D341Med (cell line): ENCODE data around the gene MCM3.

Source experiments
- DNase-seq: peaks from one replicate; pipeline ENCODE4 v3.0.0; 2012; ENCODE audit warnings: low spot score

The MCM3 gene

DNA sequence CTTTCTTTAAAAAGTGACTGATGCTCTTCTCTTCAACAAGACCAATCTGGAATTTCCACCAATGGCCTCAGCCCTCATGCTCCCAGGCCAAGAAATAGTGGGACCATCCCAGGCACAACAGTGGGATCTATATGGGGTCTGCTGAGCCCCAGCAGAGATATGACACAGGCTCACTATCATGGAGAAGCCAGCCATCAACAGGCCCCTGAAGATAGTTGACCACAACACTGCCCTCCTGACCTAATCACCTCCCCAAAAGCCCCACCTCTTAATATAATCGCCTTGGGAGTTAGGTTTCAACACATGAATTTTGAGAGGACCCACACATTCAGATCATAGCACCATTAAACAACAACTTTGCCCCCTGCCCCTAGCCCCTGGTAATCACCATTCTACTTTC, 16.8 kb upstream of the MCM3 start:
- no peak for DNase-seq

GRCh38 chr6:52300489-52300931, 16.0 kb upstream of the MCM3 start:
- no peak for DNase-seq

GRCh38 chr6:52299653-52300052, 15.1 kb upstream of the MCM3 start:
- no peak for DNase-seq

DNA sequence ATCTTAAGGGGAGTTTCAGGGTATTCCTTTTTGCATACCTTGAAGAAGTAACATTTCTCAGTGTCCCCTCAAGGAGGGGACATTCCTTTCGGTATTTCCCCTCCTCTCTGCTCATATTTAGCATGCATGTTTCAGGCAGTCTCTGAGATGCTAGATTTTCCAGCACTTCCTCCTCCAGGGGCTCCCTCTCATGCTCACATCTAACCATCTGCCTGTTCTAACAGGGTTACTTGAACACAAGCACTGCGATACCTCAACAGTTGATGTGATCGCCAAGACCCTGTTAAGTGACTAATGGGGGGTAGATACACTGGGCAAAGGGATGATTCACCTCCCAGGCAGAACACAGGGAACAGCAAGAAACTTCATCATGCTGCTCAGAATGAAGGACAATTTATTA, 12.9 kb upstream of the MCM3 start:
- DNase-seq, result no peak

DNA sequence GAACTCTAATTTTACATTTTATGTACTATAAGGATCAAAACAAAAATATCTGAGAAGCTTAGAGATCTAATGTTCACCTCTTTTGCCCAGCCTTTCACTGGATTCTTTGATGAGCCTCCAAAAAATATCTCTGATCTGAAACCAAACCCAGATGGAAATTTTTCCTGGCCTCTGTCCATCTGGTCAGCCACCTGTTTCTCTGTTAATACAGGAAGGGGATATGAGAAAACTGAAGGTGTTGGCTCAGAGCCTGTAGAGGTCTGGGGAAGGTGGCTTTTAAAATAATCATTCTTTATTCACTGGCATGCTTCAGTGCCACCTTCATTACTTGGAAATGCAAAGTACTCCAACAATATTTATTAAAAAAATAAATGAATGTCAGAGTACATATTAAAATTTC, 8.5 kb upstream of the MCM3 start:
- no peak for DNase-seq

GRCh38 chr6:52288841-52289240, 4.3 kb upstream of the MCM3 start:
- DNase-seq, result no peak

DNA sequence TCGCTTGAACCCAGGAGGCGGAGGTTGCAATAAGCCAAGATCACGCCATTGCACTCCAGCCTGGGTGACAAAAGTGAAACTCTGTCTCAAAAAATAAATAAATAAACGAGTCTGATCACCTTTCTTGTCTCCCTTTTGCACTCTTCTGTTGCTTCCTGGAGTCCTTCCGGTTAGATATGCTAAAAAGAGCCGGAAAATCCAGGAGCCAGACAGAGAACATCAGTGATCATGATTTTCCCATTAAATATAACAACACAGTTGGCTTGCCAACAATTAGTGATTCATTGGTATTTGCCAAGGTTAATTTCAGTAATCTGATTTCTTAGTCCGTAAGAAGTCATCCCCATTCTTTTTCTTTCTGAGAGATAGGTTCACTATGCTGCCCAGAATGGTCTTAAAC, 3.7 kb upstream of the MCM3 start:
- DNase-seq, result no peak

- DNase-seq, result peak; percentile 57
Measured at GRCh38 chr6:52286798-52287432, 2.4 kb upstream of the MCM3 start.

DNA sequence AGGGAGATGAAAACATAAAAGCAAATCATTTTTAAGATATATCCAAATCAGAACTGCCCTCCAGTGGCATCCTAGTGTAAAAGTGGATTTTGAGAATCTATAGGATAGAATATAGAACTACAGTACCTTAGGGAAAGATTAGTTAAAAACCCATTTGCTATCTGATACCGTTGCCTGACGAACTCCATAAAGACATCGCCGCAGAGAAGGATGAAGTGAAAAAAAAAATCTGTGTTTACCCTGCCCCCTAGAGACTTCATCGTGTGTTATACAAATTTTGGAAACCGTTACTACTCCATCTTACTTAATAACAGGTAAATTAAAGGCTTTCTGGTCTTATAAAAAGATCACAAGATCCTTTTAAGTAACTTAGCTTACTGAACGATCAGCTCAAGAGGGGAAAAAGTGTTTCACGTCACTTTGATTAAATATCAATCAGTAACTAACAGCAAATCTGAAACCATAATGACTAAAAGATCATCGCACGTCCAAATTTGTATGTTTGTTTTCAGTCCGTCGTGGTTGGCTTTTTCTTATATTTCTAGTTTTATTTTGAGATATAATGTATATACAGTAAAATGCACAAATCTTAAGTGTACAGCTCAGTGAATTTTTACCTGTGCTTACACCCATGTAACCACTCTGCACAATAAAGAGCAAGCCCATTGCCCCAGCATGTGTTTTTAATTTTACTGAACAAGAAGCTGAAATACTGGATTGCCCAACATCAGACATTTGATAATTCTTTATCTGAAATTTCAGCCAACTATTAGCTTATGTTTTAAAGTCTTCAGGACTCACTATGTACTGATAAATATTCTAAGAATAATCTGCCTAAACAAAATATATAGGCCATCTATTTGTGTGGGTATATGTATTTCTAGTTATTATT, 881 bp upstream of the MCM3 start:
- no peak for DNase-seq

DNA sequence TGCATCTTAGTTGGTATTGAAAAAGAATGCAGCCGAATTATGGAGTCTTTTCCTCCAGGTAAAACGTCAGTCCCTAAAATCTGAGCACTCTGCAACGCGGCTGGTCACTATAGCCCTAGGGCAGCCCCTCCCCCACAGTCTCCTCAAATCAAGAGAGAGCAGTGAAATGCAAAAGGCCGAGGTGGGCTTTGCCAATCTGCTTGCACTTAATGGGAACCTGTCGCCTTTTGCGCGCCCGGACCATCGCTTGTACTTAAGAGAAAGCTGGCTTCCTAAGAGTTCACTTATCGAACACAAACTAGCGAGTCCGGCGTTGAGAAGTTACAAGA, 447 bp downstream of the MCM3 start:
- no peak for DNase-seq

DNA sequence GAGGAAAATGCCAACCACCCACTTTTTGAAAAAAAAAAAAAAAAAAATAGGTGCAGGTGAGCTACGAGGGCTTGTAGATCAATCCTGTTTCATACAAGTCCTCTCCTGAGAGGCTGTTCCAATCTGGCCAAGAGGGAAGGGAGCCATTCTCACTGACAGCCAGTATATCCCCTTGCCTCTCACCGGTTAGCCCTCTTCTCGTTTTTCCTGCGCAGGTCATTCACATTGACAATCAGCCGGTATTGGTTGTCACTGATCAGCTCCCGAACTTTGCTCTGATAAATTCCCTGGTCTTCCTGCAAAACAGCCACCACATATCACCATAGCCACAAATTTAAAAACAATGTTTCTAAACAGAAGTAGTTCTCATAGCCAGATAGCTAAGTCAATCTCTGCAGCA, 1.4 kb downstream of the MCM3 start:
- DNase-seq, result no peak

DNA sequence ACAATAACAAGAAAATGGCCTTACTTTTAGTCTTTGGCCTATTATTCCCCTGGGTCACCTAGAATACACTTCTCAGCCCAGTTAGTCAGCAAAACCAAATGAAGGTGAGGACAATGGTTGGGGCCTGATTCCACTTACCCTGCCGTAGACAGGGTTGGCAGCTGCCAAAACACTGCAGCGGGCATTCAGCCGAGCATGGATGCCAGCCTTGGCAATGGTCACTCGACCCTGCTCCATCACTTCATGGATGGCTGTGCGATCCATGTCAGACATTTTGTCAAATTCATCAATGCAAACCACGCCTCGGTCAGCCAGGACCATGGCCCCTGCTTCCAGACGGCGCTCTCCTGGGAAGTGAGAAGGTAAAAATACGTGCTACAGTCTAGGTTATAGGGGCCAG, 8.4 kb downstream of the MCM3 start:
- no peak for DNase-seq

- no peak for DNase-seq
Measured at GRCh38 chr6:52271852-52272460, 12.6 kb downstream of the MCM3 start.

DNA sequence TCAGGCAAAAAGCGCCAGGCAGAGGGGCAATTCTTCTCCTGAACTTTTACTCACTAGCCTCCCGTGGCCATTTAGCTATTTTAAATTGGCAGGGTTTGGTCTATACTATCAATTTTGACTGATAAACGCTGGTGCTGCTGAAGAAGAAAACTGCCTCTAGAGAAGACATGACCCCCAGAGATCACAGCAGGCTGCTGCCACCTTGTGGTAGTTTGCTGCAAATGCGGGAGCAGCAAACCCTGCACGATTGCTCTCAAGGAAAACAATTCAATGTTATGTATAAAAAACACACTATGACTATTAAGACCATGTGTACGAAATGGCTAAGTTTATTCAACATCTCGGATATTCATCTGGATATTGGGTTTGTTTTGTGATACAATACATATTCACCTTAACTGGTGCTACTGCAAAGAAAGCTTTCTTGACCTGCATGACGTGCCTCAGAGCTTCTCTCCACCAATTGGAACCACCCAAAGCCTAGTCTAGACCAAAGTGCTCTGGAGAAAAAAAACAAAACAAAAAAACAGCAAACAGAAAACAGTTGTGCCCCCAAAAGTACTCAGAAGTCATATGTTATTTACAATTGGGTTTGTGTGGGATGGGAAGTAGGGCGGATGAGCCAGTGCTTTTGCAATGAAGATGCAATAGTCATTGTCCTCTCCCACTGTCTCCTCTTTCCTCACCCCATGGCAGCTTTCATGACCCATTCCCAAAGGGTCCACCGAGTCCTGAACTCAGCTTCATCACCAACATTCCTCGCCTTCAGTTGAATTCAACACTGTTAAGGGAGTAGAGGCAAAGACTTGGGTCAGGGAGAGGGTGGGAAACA, 20.6 kb downstream of the MCM3 start:
- DNase-seq, result peak; percentile 77

DNA sequence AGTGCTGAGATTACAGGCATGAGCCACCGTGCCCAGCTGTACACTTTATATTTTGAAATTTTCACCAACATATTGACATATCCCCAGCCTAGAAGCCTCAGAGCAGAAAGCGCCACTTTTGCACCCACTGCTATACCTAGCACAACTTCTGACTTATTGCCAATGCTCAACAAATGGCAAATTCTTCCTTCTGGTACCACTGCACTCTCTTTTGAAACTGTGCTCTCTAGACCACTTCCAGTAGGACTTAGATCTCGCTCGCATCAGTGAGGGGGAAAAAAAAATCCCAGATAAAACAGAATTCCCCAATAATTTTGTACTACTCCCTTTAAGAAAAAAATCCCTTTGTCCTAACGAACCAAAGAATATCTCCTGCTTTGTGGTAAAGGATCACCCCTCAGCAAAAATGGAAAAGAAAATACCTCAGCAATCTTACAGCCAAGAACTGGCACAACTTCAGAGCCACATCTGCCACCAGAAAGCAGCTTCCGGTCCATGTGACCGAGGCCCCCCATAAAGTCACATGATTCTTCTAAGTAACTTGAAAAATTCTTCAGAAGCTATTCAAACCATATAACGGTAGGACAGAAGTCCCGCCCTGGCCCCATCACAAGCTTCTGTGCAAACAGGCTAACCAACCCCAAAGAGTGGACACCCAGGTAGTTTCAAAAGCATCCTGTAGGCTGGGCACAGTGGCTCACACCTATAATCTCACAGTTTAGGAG, 21.8 kb downstream of the MCM3 start:
- DNase-seq, result no peak

DNA sequence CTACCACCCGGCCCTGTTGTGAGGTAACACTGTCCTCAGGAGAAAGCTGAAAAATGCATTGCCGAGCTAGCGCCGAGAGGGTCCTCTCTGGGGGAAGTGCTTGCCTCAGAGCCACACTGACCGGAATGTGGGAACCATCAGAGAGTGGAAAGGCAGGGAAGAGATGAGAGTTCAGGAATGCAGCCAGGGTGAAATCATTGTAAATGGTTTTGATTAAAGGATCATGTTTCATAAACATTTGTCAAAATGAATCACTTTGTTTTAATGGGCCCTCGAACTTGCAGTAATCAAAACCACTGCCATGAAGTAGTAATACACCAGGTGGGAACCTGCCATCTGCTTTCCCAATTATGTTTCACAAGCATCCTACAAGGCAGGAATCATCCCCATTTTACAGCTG, 23.3 kb downstream of the MCM3 start:
- no peak for DNase-seq

- no peak for DNase-seq
Measured at GRCh38 chr6:52260634-52261033, 23.9 kb downstream of the MCM3 start.

DNA sequence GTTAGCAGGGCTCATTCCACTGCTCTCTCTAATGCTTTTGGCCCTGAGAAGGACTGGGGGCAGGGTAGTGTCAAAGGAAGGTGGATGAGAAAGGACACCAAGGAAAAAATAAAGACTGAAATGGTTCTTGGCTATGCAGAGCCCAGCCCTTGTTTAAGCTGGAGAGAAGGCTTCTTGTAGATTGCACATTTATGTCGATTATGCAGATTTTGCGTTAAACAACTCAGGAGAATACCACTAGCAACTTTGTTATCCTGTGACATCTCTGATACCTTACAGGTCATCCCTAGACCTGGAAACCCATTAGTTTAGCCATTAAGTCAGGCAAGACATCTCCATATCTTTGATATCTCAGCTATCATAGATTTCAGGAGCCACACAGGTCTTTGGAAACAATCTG, 29.1 kb downstream of the MCM3 start:
- DNase-seq, result no peak

DNA sequence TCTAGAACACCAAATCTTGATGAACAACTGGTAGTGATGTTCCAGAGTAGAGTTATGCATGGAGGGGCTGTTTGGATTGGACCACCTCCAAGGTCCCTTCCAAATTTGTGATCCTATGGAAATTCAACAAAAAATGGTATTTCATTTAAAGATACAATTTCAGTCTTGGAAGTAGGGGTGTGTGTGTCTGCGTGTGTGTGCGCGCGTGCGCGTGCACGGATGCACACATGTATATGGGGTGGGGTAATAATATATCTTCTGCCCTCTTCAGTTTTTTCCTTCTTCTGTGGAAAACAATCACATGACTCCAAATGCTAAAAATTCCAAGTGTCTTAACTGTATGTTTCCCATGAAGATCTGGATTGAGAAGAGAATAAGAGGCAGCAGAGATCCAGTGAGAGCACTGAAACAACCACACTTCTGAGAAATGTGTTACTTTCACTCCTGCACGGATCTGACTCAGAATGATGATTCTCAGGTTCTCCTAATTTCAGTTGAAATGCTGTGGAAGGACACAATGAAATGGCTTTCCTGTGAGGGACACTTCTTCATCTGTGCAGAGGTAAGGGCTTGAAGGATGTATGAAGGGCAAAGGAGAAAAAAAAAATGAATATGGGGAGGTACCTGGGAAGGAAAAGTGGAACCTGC, 29.7 kb downstream of the MCM3 start:
- no peak for DNase-seq

DNA sequence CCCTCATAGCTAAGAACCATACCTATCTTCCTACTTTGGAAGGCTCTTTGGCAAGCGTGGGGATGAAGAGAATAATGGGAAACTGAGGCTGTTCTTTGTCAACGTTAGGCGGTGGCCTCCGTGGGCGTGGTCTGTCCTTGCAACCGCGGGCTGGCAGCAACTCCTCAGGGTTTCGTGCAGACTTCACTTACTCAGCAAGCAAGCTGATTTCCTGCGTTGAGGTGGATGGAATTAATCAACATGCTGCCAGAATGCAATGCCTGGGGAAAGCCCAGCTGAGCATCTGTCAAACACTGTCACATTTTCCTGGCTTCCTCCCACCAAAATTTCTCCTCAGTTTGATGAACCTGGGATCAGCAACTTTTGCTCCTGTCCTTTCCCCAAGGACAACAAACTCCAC, 31.0 kb downstream of the MCM3 start:
- DNase-seq, result no peak

- DNase-seq, result no peak
Measured at GRCh38 chr6:52251113-52251512, 33.4 kb downstream of the MCM3 start.
